Upper lobe of left lung (tissue), 4 donors: Measurements from ENCODE around the gene ANKRD40.

Source experiments
- POLR2AphosphoS5 ChIP-seq, 2 donors: sonication (generic); formaldehyde crosslinking; IDR thresholded peaks; one replicate each; pipeline ENCODE4 v1.5.1; 2017; ENCODE audit warnings: antibody characterized with exemption in 2 of 2
- TF ChIP-seq, protein P1 (sequence below), 6 experiments: fragments of 450-650 bp in 4 of 6; fragments of 200-600 bp in 2 of 6; sonication (generic) in 2 of 6; IDR thresholded peaks; one replicate each; pipeline ENCODE4 v1.5.1; 2016 to 2019; ENCODE audit warnings: antibody characterized with exemption in 6 of 6

DNA sequence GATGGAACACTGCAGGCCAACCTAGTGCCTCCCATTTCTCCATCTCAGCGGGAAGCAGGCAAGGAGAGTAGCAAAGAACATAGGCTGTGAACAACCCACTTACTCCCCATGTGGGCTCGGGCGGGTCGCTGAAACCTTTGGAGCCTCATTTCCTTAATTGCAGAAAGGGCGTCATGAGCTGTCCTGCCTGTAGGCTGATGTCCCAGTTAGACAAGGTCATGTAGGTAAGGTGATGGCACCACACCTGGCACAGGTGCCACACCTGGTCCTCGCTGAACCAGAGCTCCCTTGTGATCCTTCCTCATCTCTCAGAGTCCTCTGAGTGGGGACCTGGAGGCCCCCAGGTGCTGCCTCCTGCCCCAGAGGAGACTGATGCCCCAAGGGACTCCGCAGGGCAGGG is 50.1 kb downstream of the ANKRD40 start:
- TF ChIP-seq POLR2AphosphoS5 (IDR thresholded peaks at IDR 0.05): no peak
- TF ChIP-seq, protein P1, sequence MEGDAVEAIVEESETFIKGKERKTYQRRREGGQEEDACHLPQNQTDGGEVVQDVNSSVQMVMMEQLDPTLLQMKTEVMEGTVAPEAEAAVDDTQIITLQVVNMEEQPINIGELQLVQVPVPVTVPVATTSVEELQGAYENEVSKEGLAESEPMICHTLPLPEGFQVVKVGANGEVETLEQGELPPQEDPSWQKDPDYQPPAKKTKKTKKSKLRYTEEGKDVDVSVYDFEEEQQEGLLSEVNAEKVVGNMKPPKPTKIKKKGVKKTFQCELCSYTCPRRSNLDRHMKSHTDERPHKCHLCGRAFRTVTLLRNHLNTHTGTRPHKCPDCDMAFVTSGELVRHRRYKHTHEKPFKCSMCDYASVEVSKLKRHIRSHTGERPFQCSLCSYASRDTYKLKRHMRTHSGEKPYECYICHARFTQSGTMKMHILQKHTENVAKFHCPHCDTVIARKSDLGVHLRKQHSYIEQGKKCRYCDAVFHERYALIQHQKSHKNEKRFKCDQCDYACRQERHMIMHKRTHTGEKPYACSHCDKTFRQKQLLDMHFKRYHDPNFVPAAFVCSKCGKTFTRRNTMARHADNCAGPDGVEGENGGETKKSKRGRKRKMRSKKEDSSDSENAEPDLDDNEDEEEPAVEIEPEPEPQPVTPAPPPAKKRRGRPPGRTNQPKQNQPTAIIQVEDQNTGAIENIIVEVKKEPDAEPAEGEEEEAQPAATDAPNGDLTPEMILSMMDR (IDR thresholded peaks at IDR 0.05): no peak
